H1 (cell line): Measurements from ENCODE around the gene CDC42BPB. TPM values are rescaled to one million over a fixed set of nuclear protein-coding genes. Genes with fewer than 3 reads are reported as not detected.

Source experiments
- CTCF ChIA-PET: fragments of 300-600 bp; sonication (Branson Sonifier 250); formaldehyde crosslinking; loops from one replicate; lab custom pipeline; 2021; ENCODE audit not compliant: partially characterized antibody; lab: Charles Lee
- POLR2A ChIA-PET: fragments of 300-600 bp; sonication (Branson Sonifier 250); formaldehyde crosslinking; loops from one replicate; lab custom pipeline; 2021; ENCODE audit warnings: inconsistent platforms; ENCODE audit not compliant: partially characterized antibody; lab: Charles Lee
- DNase-seq, 2 experiments: peaks; one replicate each; pipeline versions ENCODE4 v3.0.0 to v3.0.0-alpha.2; 2010 to 2022; ENCODE audit warnings: low spot score in 2 of 2, low read depth in 1 of 2, mixed read lengths in 1 of 2
- FAIRE-seq: peaks from 2 replicates; lab custom pipeline; 2011; peaks lifted over from hg19 to GRCh38; lab: Jason Lieb, UNC
- H2AFZ ChIP-seq: 2 replicates; pipeline ENCODE4 v1.8.1; 2012; ENCODE audit warnings: low read length, inconsistent platforms
- H2AK5ac ChIP-seq: 2 replicates; pipeline ENCODE4 v1.6.1; 2013; ENCODE audit warnings: low read depth, low read length
- H2BK120ac ChIP-seq: replicated peaks from 2 replicates; pipeline ENCODE3; 2013; ENCODE audit warnings: low read depth, low read length, inconsistent platforms
- H2BK12ac ChIP-seq: 2 replicates; pipeline ENCODE4 v1.6.1; 2013; ENCODE audit warnings: low read depth, low read length
- H2BK15ac ChIP-seq: 2 replicates; pipeline ENCODE4 v1.6.1; 2013; ENCODE audit warnings: low read length
- H2BK20ac ChIP-seq: 2 replicates; pipeline ENCODE4 v1.6.1; 2013; ENCODE audit warnings: low read length
- H2BK5ac ChIP-seq: 2 replicates; pipeline ENCODE4 v1.6.1; 2013; ENCODE audit warnings: low read depth, low read length
- H3K14ac ChIP-seq: 2 replicates; pipeline ENCODE4 v1.6.1; 2013; ENCODE audit warnings: inconsistent platforms; ENCODE audit not compliant: insufficient read length
- H3K18ac ChIP-seq: 2 replicates; pipeline ENCODE4 v1.6.1; 2013; ENCODE audit warnings: low read length; ENCODE audit errors: extremely low read depth
- H3K23ac ChIP-seq: 2 replicates; pipeline ENCODE4 v1.6.1; 2013; ENCODE audit warnings: inconsistent platforms; ENCODE audit not compliant: insufficient read length
- H3K23me2 ChIP-seq: 2 replicates; pipeline ENCODE4 v1.6.1; 2013; ENCODE audit warnings: low read depth, low read length
- H3K27ac ChIP-seq: 2 replicates; pipeline ENCODE4 v1.6.1; 2011; ENCODE audit warnings: low read depth, low read length, inconsistent platforms
- H3K27me3 ChIP-seq, 4 experiments: replicated peaks in 1 of 4; 1 replicate in 1 of 4; 2 replicates in 3 of 4; pipeline versions ENCODE4 v1.6.1 to v1.8.1; 2011 to 2013; ENCODE audit warnings: low read length in 3 of 4, mild to moderate bottlenecking in 3 of 4, inconsistent platforms in 2 of 4, mixed read lengths in 2 of 4, moderate library complexity in 1 of 4; ENCODE audit not compliant: control insufficient read depth in 3 of 4, insufficient read depth in 3 of 4; ENCODE audit errors: extremely low read depth in 1 of 4
- H3K36me3 ChIP-seq, 4 experiments: 2 replicates each; pipeline versions ENCODE4 v1.6.1 to v1.8.1; 2011 to 2013; ENCODE audit warnings: mild to moderate bottlenecking in 4 of 4, low read length in 3 of 4, moderate library complexity in 2 of 4, control low read depth in 1 of 4, inconsistent platforms in 1 of 4; ENCODE audit not compliant: insufficient read depth in 4 of 4, control insufficient read depth in 2 of 4
- H3K4ac ChIP-seq: replicated peaks from 2 replicates; pipeline ENCODE3; 2013; ENCODE audit warnings: low read length, low read depth, mixed read lengths, inconsistent platforms; ENCODE audit not compliant: insufficient read length
- H3K4me1 ChIP-seq, 4 experiments: replicated peaks in 1 of 4; 1 replicate in 1 of 4; 2 replicates in 3 of 4; pipeline versions ENCODE4 v1.6.1 to v1.8.1; 2011 to 2013; ENCODE audit warnings: low read length in 3 of 4, inconsistent platforms in 2 of 4, mixed read lengths in 1 of 4; ENCODE audit not compliant: insufficient read depth in 4 of 4, control insufficient read depth in 3 of 4
- H3K4me2 ChIP-seq, 2 experiments: 2 replicates each; pipeline versions ENCODE4 v1.6.1 to v1.8.1; 2011 to 2013; ENCODE audit warnings: low read depth in 2 of 2, low read length in 2 of 2, control low read depth in 1 of 2, inconsistent platforms in 1 of 2, mild to moderate bottlenecking in 1 of 2; ENCODE audit not compliant: insufficient read depth in 1 of 2
- H3K4me3 ChIP-seq, 4 experiments: fragments of 200-600, 300-600 bp in 1 of 4; sonication (generic), shearing (Covaris generic), sonication (Bioruptor Twin) in 1 of 4; 2 replicates each; pipeline versions ENCODE4 v1.5.1 to v1.8.1; 2011 to 2016; ENCODE audit warnings: low read length in 4 of 4, low read depth in 3 of 4, control low read depth in 2 of 4, inconsistent platforms in 2 of 4, mild to moderate bottlenecking in 2 of 4, mixed read lengths in 1 of 4, moderate library complexity in 1 of 4; ENCODE audit not compliant: insufficient read depth in 2 of 4; ENCODE audit errors: extremely low read depth in 1 of 4
- H3K56ac ChIP-seq: replicated peaks from 2 replicates; pipeline ENCODE3; 2013; ENCODE audit warnings: low read depth, mild to moderate bottlenecking, mixed read lengths, low read length, inconsistent platforms; ENCODE audit not compliant: insufficient read length
- H3K79me1 ChIP-seq: 2 replicates; pipeline ENCODE4 v1.6.1; 2013; ENCODE audit warnings: low read depth, low read length, control low read depth
- H3K79me2 ChIP-seq, 2 experiments: 2 replicates each; pipeline versions ENCODE4 v1.6.1 to v1.8.1; 2012 to 2013; ENCODE audit warnings: low read length in 2 of 2, mild to moderate bottlenecking in 2 of 2, inconsistent platforms in 1 of 2; ENCODE audit not compliant: insufficient read depth in 2 of 2, control insufficient read depth in 1 of 2
- H3K9ac ChIP-seq, 4 experiments: replicated peaks in 1 of 4; 1 replicate in 1 of 4; 2 replicates in 3 of 4; pipeline versions ENCODE4 v1.6.1 to v1.8.1; 2011 to 2013; ENCODE audit warnings: low read depth in 3 of 4, low read length in 3 of 4, control low read depth in 2 of 4, mild to moderate bottlenecking in 2 of 4, moderate library complexity in 2 of 4, inconsistent platforms in 1 of 4; ENCODE audit errors: extremely low read depth in 1 of 4
- H3K9me3 ChIP-seq, 2 experiments: 2 replicates each; pipeline versions ENCODE4 v1.6.1 to v1.8.1; 2012 to 2013; ENCODE audit warnings: mild to moderate bottlenecking in 2 of 2, moderate library complexity in 2 of 2, control low read depth in 1 of 2, inconsistent platforms in 1 of 2, low read depth in 1 of 2, low read length in 1 of 2, mixed read lengths in 1 of 2; ENCODE audit not compliant: insufficient read depth in 2 of 2
- H4K20me1 ChIP-seq, 2 experiments: replicated peaks in 1 of 2; 2 replicates each; pipeline versions ENCODE3 to v1.8.1; 2011 to 2013; ENCODE audit warnings: inconsistent platforms in 2 of 2, low read length in 2 of 2, mild to moderate bottlenecking in 1 of 2; ENCODE audit not compliant: insufficient read depth in 2 of 2, control insufficient read depth in 1 of 2
- H4K5ac ChIP-seq: 2 replicates; pipeline ENCODE4 v1.6.1; 2013; ENCODE audit warnings: low read length, low read depth, mixed read lengths, inconsistent platforms; ENCODE audit not compliant: insufficient read length
- H4K8ac ChIP-seq: 2 replicates; pipeline ENCODE4 v1.8.0; 2013; ENCODE audit warnings: mild to moderate bottlenecking, moderate library complexity, low read length, inconsistent platforms; ENCODE audit not compliant: insufficient read depth; ENCODE audit errors: extremely low read depth
- H4K91ac ChIP-seq: replicated peaks from 2 replicates; pipeline ENCODE3; 2013; ENCODE audit warnings: low read length, mixed read lengths, inconsistent platforms; ENCODE audit not compliant: insufficient read length
- CBX5 ChIP-seq: fragments of 300-800, 300-1000 bp; sonication (generic); IDR thresholded peaks from 2 replicates; pipeline ENCODE4 v1.7.1; 2016; ENCODE audit warnings: antibody characterized with exemption, low read length, low read depth
- KDM1A ChIP-seq: fragments of 200-600, 300-600 bp; sonication (generic); IDR thresholded peaks from 2 replicates; pipeline ENCODE4 v1.7.1; 2016; ENCODE audit warnings: mild to moderate bottlenecking, low read length, borderline replicate concordance
- KDM5A ChIP-seq: fragments of 200-600 bp; IDR thresholded peaks from 2 replicates; pipeline ENCODE4 v1.7.1; 2012; ENCODE audit warnings: mild to moderate bottlenecking, low read length, inconsistent platforms, mixed read lengths
- NRF1 ChIP-seq: IDR thresholded peaks from 2 replicates; pipeline ENCODE4 v1.6.1; 2011; ENCODE audit warnings: mild to moderate bottlenecking, low read depth, low read length, improper control_type of control experiment
- RAD21 ChIP-seq, 2 experiments: IDR thresholded peaks in 1 of 2; conservative IDR thresholded peaks in 1 of 2; 2 replicates each; pipeline ENCODE4 v1.6.1; 2011; ENCODE audit warnings: low read depth in 2 of 2, low read length in 2 of 2, improper control_type of control experiment in 1 of 2, inconsistent platforms in 1 of 2, mild to moderate bottlenecking in 1 of 2, moderate library complexity in 1 of 2
- SAP30 ChIP-seq: fragments of 300-600 bp; sonication (generic); IDR thresholded peaks from 2 replicates; pipeline ENCODE4 v1.7.1; 2012; ENCODE audit warnings: low read length, moderate library complexity, mild to moderate bottlenecking, inconsistent platforms; ENCODE audit not compliant: insufficient read depth, insufficient replicate concordance
- SP1 ChIP-seq: IDR thresholded peaks from 2 replicates; pipeline ENCODE4 v1.6.1; 2011; ENCODE audit warnings: low read depth, low read length
- SP2 ChIP-seq: IDR thresholded peaks from 2 replicates; pipeline ENCODE4 v1.6.1; 2012; ENCODE audit warnings: mild to moderate bottlenecking, low read length, inconsistent platforms
- WGBS, 2 experiments: shearing (Covaris generic) in 1 of 2; methylation state at CpG; one replicate each; pipeline versions ENCODE4 v1.1.6 to v1.1.7; 2013 to 2015; ENCODE audit warnings: low lambda C conversion rate in 2 of 2, mixed read lengths in 2 of 2, inconsistent platforms in 1 of 2, low coverage in 1 of 2, missing lambda C conversion rate in 1 of 2; ENCODE audit not compliant: insufficient replicate concordance in 2 of 2, insufficient coverage in 1 of 2, insufficient read length in 1 of 2; ENCODE audit errors: extremely low coverage in 1 of 2, missing lambda C conversion rate in 1 of 2; 5-methylcytosine and 5-hydroxymethylcytosine counted together
- polyA plus RNA-seq, 7 experiments: library from polyadenylated mRNA; depleted of rRNA in 3 of 7; stranded (reverse) in 5 of 7; unstranded in 2 of 7; fragments of >200 nt in 5 of 7; fragments of 200-250 nt in 2 of 7; gene quantifications; 1 replicate in 5 of 7; 2 replicates in 1 of 7; 4 replicates in 1 of 7; pipeline versions ENCODE4 v1.2.1 to v1.2.3, GENCODE V29; 2011 to 2013; ENCODE audit warnings: missing spikeins in 2 of 7, mixed read lengths in 2 of 7
- total RNA-seq: library from RNA; stranded (reverse); fragmentation: NEBNext Ultra II Directional; extraction: Animal tissue kit (Norgen Biotek cat#: 25700); gene quantifications from 2 replicates; pipeline ENCODE4 v1.2.1, GENCODE V29; 2021
- TF ChIP-seq, protein P1 (sequence below): IDR thresholded peaks from 2 replicates; pipeline ENCODE4 v1.6.1; 2012; ENCODE audit warnings: inconsistent platforms
- TF ChIP-seq, protein P2 (sequence below), 3 experiments: IDR thresholded peaks; 1 replicate in 2 of 3; 2 replicates in 1 of 3; pipeline versions ENCODE4 v1.5.1 to v1.6.1; 2011; ENCODE audit warnings: low read length in 3 of 3, mild to moderate bottlenecking in 3 of 3, inconsistent platforms in 2 of 3, low read depth in 1 of 3, moderate library complexity in 1 of 3; ENCODE audit not compliant: insufficient read depth in 1 of 3; ENCODE audit errors: control extremely low read depth in 1 of 3

The CDC42BPB gene
- total and polyA plus RNA-seq, 2 of the 8 experiments (the other 6 are each of a cell fraction or from before 2014, with no cell fraction given): 51.2 to 88.2 TPM

DNA sequence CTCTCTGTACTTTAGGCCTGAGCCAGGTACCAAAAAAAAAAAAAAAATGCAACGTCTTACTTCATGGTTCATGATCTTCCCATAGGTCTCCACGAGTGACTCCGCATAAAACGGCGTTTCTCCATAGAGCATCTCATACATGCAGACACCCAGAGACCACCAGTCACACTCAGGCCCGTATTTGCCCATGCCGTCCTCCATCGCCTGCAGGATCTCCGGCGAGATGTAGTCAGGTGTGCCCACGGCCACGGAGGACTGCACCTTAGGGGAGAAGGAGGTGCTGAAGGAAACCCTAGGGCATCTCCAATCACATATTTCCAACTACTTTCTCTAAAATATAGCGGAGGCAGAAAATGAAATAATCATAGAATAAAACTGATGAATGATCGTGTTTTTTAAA lies 73.9 kb downstream of the CDC42BPB start:
- no peak overlapping the region for H3K14ac ChIP-seq
- no peak overlapping the region for H4K5ac ChIP-seq
- POLR2A ChIA-PET: interaction anchor here (1.5 kb wide), 1 partner anchor 16 kb away, joined by 3 read pairs; no protein-coding TSS in a partner anchor
- H2AFZ ChIP-seq: no peak overlapping the region
- H3K36me3 ChIP-seq: peaks cover 10 to 24% (median 16%) of the 10 kb centered on the region in 4 experiments
- TF ChIP-seq, protein P1, sequence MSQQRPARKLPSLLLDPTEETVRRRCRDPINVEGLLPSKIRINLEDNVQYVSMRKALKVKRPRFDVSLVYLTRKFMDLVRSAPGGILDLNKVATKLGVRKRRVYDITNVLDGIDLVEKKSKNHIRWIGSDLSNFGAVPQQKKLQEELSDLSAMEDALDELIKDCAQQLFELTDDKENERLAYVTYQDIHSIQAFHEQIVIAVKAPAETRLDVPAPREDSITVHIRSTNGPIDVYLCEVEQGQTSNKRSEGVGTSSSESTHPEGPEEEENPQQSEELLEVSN: no peak
- no peak for TF ChIP-seq SP2
- no peak for TF ChIP-seq KDM1A
- TF ChIP-seq NRF1: no peak
- no peak for TF ChIP-seq KDM5A
- TF ChIP-seq, protein P2, sequence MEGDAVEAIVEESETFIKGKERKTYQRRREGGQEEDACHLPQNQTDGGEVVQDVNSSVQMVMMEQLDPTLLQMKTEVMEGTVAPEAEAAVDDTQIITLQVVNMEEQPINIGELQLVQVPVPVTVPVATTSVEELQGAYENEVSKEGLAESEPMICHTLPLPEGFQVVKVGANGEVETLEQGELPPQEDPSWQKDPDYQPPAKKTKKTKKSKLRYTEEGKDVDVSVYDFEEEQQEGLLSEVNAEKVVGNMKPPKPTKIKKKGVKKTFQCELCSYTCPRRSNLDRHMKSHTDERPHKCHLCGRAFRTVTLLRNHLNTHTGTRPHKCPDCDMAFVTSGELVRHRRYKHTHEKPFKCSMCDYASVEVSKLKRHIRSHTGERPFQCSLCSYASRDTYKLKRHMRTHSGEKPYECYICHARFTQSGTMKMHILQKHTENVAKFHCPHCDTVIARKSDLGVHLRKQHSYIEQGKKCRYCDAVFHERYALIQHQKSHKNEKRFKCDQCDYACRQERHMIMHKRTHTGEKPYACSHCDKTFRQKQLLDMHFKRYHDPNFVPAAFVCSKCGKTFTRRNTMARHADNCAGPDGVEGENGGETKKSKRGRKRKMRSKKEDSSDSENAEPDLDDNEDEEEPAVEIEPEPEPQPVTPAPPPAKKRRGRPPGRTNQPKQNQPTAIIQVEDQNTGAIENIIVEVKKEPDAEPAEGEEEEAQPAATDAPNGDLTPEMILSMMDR (IDR thresholded peaks at IDR 0.05; ENCODE audit: control extremely low read depth in 1 of 3, insufficient read depth in 1 of 3, low read depth in 1 of 3, low read length in 3 of 3): no peak
- no peak for TF ChIP-seq SP1
- TF ChIP-seq SAP30: no peak
- TF ChIP-seq RAD21 (IDR thresholded peaks at IDR 0.05 in 1 of 2, conservative IDR thresholded peaks at IDR 0.05 in 1 of 2; ENCODE audit: low read depth in 2 of 2, low read length in 2 of 2): no peak
- TF ChIP-seq CBX5: no peak
- TF ChIP-seq, all 59 proteins: peak for 0
- H3K4ac ChIP-seq: no peak overlapping the region
- no peak overlapping the region for H2AK5ac ChIP-seq
- no peaks in the 10 kb centered on the region for H3K79me1 ChIP-seq
- H2BK20ac ChIP-seq: no peak overlapping the region
- CTCF ChIA-PET: interaction anchor here (0.6 to 1.5 kb wide), 2 partner anchors 10 to 1536 kb away, joined by 3 to 5 read pairs; no protein-coding TSS in a partner anchor
- H3K27me3 ChIP-seq: no peaks in the 10 kb centered on the region
- H2BK120ac ChIP-seq: no peak overlapping the region
- no peak overlapping the region; the same call in 1 of the 2 replicates for H2BK5ac ChIP-seq
- H3K23ac ChIP-seq: no peak overlapping the region
- H3K4me2 ChIP-seq: no peak overlapping the region
- H3K79me2 ChIP-seq: no peaks in the 10 kb centered on the region
- 0 out of 4 replicates have a peak, but pooled peaks cover 0 to 5% of the 10 kb centered on the region in 2 experiments for H3K9me3 ChIP-seq
- 94% methylated on average over 14 of the region's 14 CpGs; no CpG with 5 or more reads in 1 of the 2 experiments for WGBS, 2 experiments
- H3K23me2 ChIP-seq: no peaks in the 10 kb centered on the region
- H2BK12ac ChIP-seq: no peak overlapping the region
- H2BK15ac ChIP-seq: no peak overlapping the region
- H3K9ac ChIP-seq: no peak overlapping the region
- no peak overlapping the region for H3K27ac ChIP-seq
- DNase-seq (no peak), FAIRE-seq (no peak)
- no peak overlapping the region for H3K56ac ChIP-seq
- no peaks in the 10 kb centered on the region for H3K4me1 ChIP-seq
- no peak overlapping the region for H4K91ac ChIP-seq
- H3K18ac ChIP-seq: no peak overlapping the region
- no peak overlapping the region for H3K4me3 ChIP-seq
- H4K8ac ChIP-seq: peak overlapping the region; percentile 38; the same call in 1 of the 2 replicates
- H4K20me1 ChIP-seq: peaks cover 0 to 3% of the 10 kb centered on the region in 2 experiments
